Calu3 (cell line): ENCODE results near the gene RPP40. TPM values are rescaled to one million over a fixed set of nuclear protein-coding genes. Genes with fewer than 3 reads are reported as not detected.
"Not testable (repeated sequence)": the region's sequence is repeated elsewhere in the genome, so short reads cannot be mapped to it uniquely, and the experiment has no call there.

ENCODE experiments used
- BruUV-seq: library from RNA; stranded (reverse); fragments of 400-500 nt; replicated peaks from 2 replicates; lab custom pipeline; 2021; lab: Mats Ljungman, UMichigan
- CTCF ChIA-PET: fragments of 300-600 bp; sonication (Branson Sonifier 250); formaldehyde crosslinking; loops from one replicate; lab custom pipeline; 2022; ENCODE audit warnings: antibody characterized with exemption; lab: Charles Lee
- DNase-seq: peaks from one replicate; pipeline ENCODE4 v3.0.0; 2022
- H3K27ac Mint-ChIP-seq: one replicate; pipeline ENCODE4 v1.8.0; 2022; ENCODE audit warnings: mixed read lengths; ENCODE audit not compliant: unreplicated experiment
- H3K27me3 Mint-ChIP-seq: one replicate; pipeline ENCODE4 v1.8.0; 2022; ENCODE audit warnings: mixed read lengths; ENCODE audit not compliant: unreplicated experiment
- H3K36me3 Mint-ChIP-seq: one replicate; pipeline ENCODE4 v1.8.0; 2022; ENCODE audit warnings: mild to moderate bottlenecking, moderate library complexity, mixed read lengths; ENCODE audit not compliant: insufficient read depth, unreplicated experiment
- H3K4me1 Mint-ChIP-seq: one replicate; pipeline ENCODE4 v1.8.0; 2022; ENCODE audit warnings: mild to moderate bottlenecking, low read depth, mixed read lengths; ENCODE audit not compliant: unreplicated experiment
- H3K4me3 Mint-ChIP-seq: one replicate; pipeline ENCODE4 v1.8.0; 2022; ENCODE audit warnings: mild to moderate bottlenecking, low read depth, moderate library complexity, mixed read lengths; ENCODE audit not compliant: unreplicated experiment
- H3K9me3 Mint-ChIP-seq: one replicate; pipeline ENCODE4 v1.8.0; 2022; ENCODE audit warnings: low read depth, mixed read lengths; ENCODE audit not compliant: unreplicated experiment
- intact Hi-C: fragments of 100-400 bp; cut with micrococcal nuclease; formaldehyde crosslinking; loops from one replicate; pipeline ENCODE4 v1.10.0; 2022; ENCODE audit not compliant: unreplicated experiment
- total RNA-seq: library from RNA; stranded (reverse); gene quantifications from 2 replicates; pipeline ENCODE4 v1.2.3, GENCODE V29; 2022
- TF ChIP-seq, protein P1 (sequence below): fragments of 200-600 bp; IDR thresholded peaks from one replicate; pipeline ENCODE4 v1.8.0; 2022; ENCODE audit warnings: antibody characterized with exemption; ENCODE audit not compliant: unreplicated experiment

Gene RPP40
- total RNA-seq, 1 experiment from 2014 or later: 11.1 TPM

DNA sequence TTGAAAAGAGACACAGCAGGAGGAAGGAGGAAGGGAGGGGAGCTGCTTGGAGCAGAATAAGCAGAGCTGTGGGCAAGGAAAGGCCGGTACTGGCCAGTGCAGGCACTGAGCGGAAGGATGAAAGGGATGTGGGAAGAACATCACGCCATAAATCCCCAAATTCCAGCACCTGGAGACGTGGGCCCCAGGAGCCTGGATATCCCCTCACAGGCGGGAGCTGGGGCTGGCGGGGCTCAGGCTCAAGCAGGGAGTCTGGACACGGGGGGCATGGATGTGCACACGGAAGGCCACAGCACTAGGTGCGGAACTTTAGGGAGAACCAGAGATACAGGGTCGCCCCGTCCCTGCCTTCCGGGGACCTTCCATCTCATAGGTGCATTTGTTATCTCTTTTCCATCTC, 7.5 kb upstream of the RPP40 start:
- Mint-ChIP-seq H3K27me3 (no peaks in the 10 kb centered on the region), H3K4me3 (no peak overlapping the region)
- no TSS peak for BruUV-seq

DNA sequence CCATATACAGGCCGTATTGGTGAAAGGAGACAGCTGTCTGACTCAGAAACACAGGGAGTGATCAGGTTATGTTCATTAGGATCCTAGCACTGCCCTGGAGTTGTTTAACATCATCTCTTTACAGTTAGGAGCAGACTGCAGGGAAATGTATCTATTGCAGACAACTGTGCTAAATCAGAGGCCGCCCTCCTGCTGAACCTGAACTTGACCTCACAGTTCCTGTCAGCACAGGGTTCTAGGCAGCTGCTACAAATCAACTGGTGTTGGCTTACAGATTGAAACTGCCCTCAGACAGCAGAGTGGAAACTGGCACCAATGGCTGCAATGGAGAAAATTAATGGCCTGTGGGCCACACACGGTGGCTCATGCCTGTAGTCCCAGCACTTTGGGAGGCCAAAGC, 3.7 kb upstream of the RPP40 start:
- CTCF ChIA-PET: no interaction called here
- intact Hi-C loops: no loop called here
- Mint-ChIP-seq H3K4me3 (no peak overlapping the region), H3K27ac (no peak overlapping the region), H3K4me1 (no peaks in the 10 kb centered on the region), H3K36me3 (peaks cover 13% of the 10 kb centered on the region), H3K9me3 (no peaks in the 10 kb centered on the region), H3K27me3 (no peaks in the 10 kb centered on the region)
- TF ChIP-seq, protein P1, sequence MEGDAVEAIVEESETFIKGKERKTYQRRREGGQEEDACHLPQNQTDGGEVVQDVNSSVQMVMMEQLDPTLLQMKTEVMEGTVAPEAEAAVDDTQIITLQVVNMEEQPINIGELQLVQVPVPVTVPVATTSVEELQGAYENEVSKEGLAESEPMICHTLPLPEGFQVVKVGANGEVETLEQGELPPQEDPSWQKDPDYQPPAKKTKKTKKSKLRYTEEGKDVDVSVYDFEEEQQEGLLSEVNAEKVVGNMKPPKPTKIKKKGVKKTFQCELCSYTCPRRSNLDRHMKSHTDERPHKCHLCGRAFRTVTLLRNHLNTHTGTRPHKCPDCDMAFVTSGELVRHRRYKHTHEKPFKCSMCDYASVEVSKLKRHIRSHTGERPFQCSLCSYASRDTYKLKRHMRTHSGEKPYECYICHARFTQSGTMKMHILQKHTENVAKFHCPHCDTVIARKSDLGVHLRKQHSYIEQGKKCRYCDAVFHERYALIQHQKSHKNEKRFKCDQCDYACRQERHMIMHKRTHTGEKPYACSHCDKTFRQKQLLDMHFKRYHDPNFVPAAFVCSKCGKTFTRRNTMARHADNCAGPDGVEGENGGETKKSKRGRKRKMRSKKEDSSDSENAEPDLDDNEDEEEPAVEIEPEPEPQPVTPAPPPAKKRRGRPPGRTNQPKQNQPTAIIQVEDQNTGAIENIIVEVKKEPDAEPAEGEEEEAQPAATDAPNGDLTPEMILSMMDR: no peak
- DNase-seq: no peak
- BruUV-seq: no TSS peak

More for the DNA sequence above, 7.5 kb upstream of the RPP40 start:
- intact Hi-C loops: no loop called here
- no peak for DNase-seq
- TF ChIP-seq, protein P1: no peak
- CTCF ChIA-PET: interaction anchor here (0.6 kb wide), 1 partner anchor 1383 kb away, joined by 3 read pairs; no protein-coding TSS in a partner anchor
- no peaks in the 10 kb centered on the region for H3K9me3 Mint-ChIP-seq
- H3K36me3 Mint-ChIP-seq: no peaks in the 10 kb centered on the region
- no peak overlapping the region for H3K27ac Mint-ChIP-seq
- no peaks in the 10 kb centered on the region for H3K4me1 Mint-ChIP-seq

DNA sequence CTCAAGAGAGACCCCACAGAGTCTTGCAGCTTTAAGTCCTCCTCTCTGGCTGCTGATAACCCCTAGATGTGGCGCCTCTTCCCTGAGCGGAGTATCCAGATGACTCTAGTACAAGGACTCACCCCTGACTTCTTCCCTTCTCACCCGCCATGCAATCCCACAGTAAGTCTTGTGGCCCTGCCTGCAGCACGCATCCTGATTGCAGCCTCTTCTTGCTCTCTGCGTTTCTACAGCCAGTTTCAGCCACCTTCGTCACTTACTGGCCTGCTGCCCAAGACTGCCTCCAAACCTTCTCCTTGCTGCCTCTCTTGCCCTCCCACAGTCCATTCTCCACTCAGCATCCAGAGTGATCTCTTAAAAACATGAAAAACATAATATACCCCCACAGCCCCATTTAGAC, 2.4 kb upstream of the RPP40 start:
- no peaks in the 10 kb centered on the region for H3K9me3 Mint-ChIP-seq
- H3K4me3 Mint-ChIP-seq: no peak overlapping the region
- CTCF ChIA-PET: interaction anchor here (0.7 kb wide), 1 partner anchor 178 kb away, joined by 3 read pairs; no protein-coding TSS in a partner anchor
- no peaks in the 10 kb centered on the region for H3K27me3 Mint-ChIP-seq
- H3K36me3 Mint-ChIP-seq: peaks cover 13% of the 10 kb centered on the region
- DNase-seq: no peak
- TF ChIP-seq, protein P1: no peak
- intact Hi-C loops: no loop called here
- no peaks in the 10 kb centered on the region for H3K4me1 Mint-ChIP-seq
- no peak overlapping the region for H3K27ac Mint-ChIP-seq
- no TSS peak for BruUV-seq

DNA sequence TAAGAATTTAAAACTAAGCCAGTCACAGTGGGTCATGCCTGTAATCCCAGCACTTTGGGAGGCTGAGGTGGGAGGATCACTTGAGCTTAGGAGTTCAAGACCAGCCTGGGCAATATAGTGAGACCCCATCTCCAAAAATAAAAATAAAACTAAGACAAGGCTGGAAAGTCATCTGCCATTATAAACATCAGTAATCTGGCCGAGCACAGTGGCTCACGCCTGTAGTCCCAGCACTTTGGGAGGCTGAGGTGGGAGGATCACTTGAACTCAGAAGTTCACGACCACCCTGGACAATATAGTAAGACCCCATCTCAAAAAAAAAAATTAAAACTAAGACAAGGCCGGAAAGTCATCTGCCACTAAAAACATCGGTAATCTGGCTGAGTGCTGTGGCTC, 1.2 kb upstream of the RPP40 start:
- H3K9me3 Mint-ChIP-seq, DNase-seq, H3K27ac Mint-ChIP-seq, intact Hi-C loops, H3K27me3 Mint-ChIP-seq, H3K4me3 Mint-ChIP-seq, H3K4me1 Mint-ChIP-seq, CTCF ChIA-PET, BruUV-seq: not testable (repeated sequence)
- peaks cover 13% of the 10 kb centered on the region for H3K36me3 Mint-ChIP-seq

DNA sequence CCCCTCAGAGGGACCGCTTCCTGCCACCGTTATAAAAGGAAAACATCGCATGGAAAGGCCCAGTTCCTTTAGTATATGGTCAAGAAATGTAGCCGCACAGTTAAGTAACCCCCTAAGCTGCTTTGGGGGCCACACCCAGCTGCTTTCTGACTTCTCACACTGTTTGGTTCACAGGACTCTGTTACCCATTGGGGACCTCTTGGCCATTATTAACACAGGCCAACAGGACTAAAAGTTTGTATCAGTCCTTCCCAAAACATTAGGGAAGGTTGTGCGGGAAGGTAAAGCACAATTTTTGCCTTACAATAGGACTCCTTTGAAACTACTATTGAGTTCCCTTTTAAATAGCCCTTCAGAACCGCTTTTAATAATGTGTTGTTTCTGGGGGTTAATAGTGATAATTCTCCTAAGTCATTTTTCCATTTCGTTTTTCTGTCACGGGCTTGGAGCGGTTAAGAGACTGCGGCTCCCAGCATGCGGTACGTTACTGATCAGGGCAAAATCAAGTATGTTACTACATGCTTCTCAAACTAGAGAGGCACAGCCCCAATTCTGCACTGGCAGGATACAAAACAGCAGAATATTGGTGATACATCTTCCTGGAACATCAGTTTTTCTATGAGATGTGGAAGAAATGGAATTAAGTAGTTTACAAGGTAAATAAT, 668 bp upstream of the RPP40 start:
- no TSS peak for BruUV-seq

More for the DNA sequence above, 668 bp upstream of the RPP40 start:
- Mint-ChIP-seq H3K27me3 (no peaks in the 10 kb centered on the region), H3K36me3 (peaks cover 13% of the 10 kb centered on the region), H3K9me3 (no peaks in the 10 kb centered on the region), H3K27ac (peak overlapping the region; percentile 50), H3K4me1 (no peaks in the 10 kb centered on the region), H3K4me3 (peak overlapping the region; percentile 91)
- CTCF ChIA-PET: no interaction called here
- no peak for DNase-seq
- TF ChIP-seq, protein P1: no peak
- intact Hi-C loops: no loop called here
